Gastrocnemius medialis (tissue), 4 donors: Measurements from ENCODE around the gene KRTAP4-12.

Experiments
- POLR2A ChIP-seq, 2 donors: fragments of 450-650 bp; IDR thresholded peaks; one replicate each; pipeline ENCODE4 v1.6.1; 2017; ENCODE audit warnings: antibody characterized with exemption in 2 of 2, mild to moderate bottlenecking in 2 of 2, moderate library complexity in 2 of 2
- TF ChIP-seq, protein P1 (sequence below), 5 experiments: fragments of 450-650 bp in 3 of 5; fragments of 200-600 bp in 2 of 5; sonication (generic) in 2 of 5; IDR thresholded peaks in 4 of 5; conservative IDR thresholded peaks in 1 of 5; 1 replicate in 4 of 5; 2 replicates in 1 of 5; pipeline ENCODE4 v1.5.1; 2016 to 2019; ENCODE audit warnings: antibody characterized with exemption in 5 of 5, mild to moderate bottlenecking in 3 of 5, moderate library complexity in 3 of 5

GRCh38 chr17:41167561-41167960 lies 43.6 kb upstream of the KRTAP4-12 start:
- TF ChIP-seq POLR2A (IDR thresholded peaks at IDR 0.05) = no peak
- TF ChIP-seq, protein P1, sequence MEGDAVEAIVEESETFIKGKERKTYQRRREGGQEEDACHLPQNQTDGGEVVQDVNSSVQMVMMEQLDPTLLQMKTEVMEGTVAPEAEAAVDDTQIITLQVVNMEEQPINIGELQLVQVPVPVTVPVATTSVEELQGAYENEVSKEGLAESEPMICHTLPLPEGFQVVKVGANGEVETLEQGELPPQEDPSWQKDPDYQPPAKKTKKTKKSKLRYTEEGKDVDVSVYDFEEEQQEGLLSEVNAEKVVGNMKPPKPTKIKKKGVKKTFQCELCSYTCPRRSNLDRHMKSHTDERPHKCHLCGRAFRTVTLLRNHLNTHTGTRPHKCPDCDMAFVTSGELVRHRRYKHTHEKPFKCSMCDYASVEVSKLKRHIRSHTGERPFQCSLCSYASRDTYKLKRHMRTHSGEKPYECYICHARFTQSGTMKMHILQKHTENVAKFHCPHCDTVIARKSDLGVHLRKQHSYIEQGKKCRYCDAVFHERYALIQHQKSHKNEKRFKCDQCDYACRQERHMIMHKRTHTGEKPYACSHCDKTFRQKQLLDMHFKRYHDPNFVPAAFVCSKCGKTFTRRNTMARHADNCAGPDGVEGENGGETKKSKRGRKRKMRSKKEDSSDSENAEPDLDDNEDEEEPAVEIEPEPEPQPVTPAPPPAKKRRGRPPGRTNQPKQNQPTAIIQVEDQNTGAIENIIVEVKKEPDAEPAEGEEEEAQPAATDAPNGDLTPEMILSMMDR (IDR thresholded peaks at IDR 0.05 in 4 of 5, conservative IDR thresholded peaks at IDR 0.05 in 1 of 5) = no peak
